ENCODE results near the gene TRERF1.

TRERF1 gene

GRCh38 chr6:42190554-42191183, 261.1 kb downstream of the TRERF1 start:
- TF ChIP-seq POLR2A (IDR thresholded peaks at IDR 0.05; ENCODE audit: low read length), result no peak
- TF ChIP-seq GATA1 (IDR thresholded peaks at IDR 0.05; ENCODE audit: low read depth, low read length), result no peak
- no peak for DNase-seq

DNA sequence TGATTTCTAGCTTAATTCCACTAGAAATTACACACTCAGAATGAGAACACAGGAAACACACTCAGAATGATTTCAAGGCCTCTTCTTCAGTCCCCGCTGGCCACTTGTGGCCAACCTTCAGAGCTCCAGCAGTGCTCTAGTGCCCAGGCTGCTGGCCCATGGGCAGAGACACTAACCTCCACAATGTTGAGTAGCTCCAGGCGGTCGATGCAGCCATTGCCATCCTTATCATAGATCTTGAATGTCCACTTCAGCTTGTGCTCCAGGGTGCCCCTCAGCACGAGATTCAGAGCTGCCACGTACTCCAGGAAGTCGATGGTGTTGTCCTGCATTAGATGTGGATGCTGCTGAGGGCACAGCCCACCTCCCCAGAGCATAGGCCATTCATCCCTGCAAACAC, 263.3 kb downstream of the TRERF1 start:
- TF ChIP-seq GATA1 (IDR thresholded peaks at IDR 0.05; ENCODE audit: low read depth, low read length) (no peak), POLR2A (IDR thresholded peaks at IDR 0.05; ENCODE audit: low read length) (no peak)
- DNase-seq, result no peak

GRCh38 chr6:42185597-42185996, 266.1 kb downstream of the TRERF1 start:
- DNase-seq, result no peak
- TF ChIP-seq GATA1 (IDR thresholded peaks at IDR 0.05; ENCODE audit: low read depth, low read length) (no peak), POLR2A (IDR thresholded peaks at IDR 0.05; ENCODE audit: low read length) (no peak)

DNA sequence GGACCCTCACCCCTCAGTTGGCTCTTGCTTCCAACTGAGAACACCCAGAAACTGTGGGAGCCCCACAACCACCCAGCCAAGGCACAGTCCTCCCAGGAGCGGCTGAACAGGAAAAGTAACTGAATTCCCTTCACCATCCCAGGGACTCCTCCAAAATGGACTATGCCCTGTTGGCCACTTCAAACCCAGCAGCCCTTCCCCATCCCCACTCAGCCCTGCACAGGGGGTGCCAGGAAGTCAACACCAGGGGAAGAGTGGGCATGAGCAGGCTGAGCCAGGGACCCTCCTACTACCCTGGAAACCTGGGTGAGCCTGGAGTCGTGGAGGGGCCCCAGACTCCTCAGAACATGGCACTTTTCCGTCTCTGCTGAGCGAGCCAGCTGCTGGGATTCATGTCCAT, 267.3 kb downstream of the TRERF1 start:
- no peak for DNase-seq
- TF ChIP-seq GATA1 (IDR thresholded peaks at IDR 0.05; ENCODE audit: low read depth, low read length), result no peak
- TF ChIP-seq POLR2A (IDR thresholded peaks at IDR 0.05; ENCODE audit: low read length), result no peak

DNA sequence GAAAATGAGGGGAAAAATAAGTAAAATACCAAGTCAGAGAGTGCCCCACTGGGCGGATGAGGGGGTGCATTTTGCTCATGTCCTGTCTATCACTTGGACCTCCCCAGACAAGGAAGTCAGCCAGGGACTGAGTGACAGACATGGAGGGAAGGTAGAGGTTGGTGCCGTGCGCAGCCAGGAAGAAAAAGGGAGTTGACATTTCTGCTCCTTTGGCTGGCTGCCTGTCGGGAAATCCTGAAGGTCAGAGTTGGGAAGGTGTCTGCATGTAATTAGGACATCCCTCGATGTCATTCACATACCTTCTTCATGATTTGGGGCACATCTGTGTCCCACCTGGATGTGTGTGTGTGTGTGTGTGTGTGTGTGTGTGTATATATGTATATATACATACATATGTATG, 269.6 kb downstream of the TRERF1 start:
- TF ChIP-seq POLR2A (IDR thresholded peaks at IDR 0.05; ENCODE audit: low read length), result no peak
- DNase-seq, result no peak

- TF ChIP-seq GATA1 (IDR thresholded peaks at IDR 0.05; ENCODE audit: low read depth, low read length), result no peak
- TF ChIP-seq POLR2A (IDR thresholded peaks at IDR 0.05; ENCODE audit: low read length), result no peak
- no peak for DNase-seq
Observed at GRCh38 chr6:42179945-42180313, 271.8 kb downstream of the TRERF1 start.

DNA sequence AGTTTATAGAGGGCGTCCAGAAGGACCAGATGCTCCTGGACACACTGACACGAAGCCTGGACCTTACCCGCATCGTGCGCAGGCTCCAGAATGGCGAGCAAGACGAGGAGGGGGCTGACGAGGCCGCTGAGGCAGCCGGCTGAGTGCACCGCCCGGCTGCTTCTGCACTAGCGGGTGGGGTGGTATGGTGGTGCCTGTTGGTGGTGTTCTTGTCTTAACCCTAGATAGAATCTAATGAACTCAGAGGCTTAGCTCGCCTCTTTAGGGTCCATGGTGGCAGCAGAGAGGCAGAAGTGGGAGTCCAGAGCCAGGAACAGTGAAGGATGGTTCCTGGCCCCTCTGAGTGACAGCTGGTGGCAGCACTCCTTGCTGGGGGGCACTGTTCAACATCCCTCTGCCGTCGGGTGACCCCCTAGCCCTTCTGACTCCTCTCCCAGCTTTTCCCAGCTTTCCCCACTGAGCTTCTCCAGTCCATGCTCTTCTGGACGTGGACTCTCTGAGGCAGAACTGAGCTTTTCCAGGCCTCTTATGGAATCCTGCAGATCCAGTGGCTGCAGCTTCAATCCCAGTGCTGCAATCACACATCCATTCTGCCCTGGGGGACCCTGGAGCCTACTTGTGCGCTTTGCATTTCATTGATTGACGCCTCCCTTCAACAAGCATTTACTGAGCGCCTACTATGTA, 272.3 kb downstream of the TRERF1 start:
- no peak for DNase-seq
- TF ChIP-seq POLR2A (IDR thresholded peaks at IDR 0.05; ENCODE audit: low read length) (no peak), GATA1 (IDR thresholded peaks at IDR 0.05; ENCODE audit: low read depth, low read length) (no peak)

DNA sequence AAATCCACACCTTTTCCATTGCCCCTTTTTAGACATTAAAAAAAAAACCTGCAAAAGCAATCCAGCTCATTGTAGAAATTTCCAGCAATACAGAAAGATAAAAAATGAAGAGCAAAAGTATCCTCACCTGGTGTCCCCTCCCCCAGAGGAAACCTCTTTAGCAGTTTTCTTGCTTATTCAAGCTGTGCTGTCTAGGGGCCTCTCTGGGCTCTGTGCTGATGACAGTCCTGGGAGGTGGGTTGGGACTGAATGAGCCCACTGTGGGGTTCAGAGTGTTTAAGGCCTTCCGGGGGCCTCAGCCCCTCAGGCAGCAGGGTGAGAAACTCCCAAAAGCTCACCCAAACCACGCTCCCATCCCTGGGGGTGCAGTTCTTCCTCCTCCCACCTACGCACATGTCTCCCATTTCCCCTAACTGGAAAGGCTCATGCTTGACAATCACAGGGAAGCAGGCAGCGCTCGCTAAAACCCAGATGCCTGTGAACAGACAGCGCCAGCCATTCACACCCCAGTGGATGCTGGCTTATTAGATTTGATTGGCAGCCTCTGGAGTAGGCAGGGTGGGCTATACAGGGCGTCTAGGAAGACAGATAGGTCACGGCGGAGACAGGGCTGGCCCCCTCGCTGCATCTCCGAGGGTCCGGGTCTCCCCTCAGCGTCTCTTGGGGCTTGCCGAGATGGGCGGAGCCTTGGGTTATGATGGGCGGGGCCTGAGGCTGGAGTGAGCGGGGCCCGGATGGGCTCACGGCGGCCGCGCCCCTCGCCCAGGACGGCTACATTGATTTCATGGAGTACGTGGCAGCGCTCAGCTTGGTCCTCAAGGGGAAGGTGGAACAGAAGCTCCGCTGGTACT, 274.0 kb downstream of the TRERF1 start:
- no peak for DNase-seq

GRCh38 chr6:42176981-42177380, 274.7 kb downstream of the TRERF1 start:
- DNase-seq, result no peak
- TF ChIP-seq GATA1 (IDR thresholded peaks at IDR 0.05; ENCODE audit: low read depth, low read length), result no peak
- TF ChIP-seq POLR2A (IDR thresholded peaks at IDR 0.05; ENCODE audit: low read length), result no peak

More for the DNA sequence above, 274.0 kb downstream of the TRERF1 start:
- no peak for TF ChIP-seq GATA1 (IDR thresholded peaks at IDR 0.05; ENCODE audit: low read depth, low read length)
- no peak for TF ChIP-seq POLR2A (IDR thresholded peaks at IDR 0.05; ENCODE audit: low read length)

DNA sequence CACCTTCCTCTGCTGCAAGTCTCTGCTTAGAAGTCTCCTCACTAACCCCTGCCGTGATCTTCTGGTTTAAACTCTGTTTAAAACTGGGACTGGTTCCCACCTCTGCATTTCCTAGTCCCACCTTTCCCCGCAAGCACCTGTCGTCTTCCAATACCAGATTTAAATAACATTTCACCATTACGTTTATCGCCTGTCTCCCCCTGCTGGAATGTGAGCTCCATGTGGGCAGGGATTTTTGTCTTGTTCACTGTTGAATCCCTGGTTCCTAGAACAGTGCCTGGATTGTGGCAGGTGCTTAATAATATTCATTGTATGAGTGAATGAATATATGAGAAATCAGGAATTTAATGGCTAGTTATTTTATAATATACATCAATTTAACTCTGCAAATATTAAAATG, 275.9 kb downstream of the TRERF1 start:
- TF ChIP-seq GATA1 (IDR thresholded peaks at IDR 0.05; ENCODE audit: low read depth, low read length) (no peak), POLR2A (IDR thresholded peaks at IDR 0.05; ENCODE audit: low read length) (no peak)
- peak in 1 of 2 experiments; percentile 14 for DNase-seq
